ENCODE results near the gene PARD3B. TPM values are rescaled to one million over a fixed set of nuclear protein-coding genes. Genes with fewer than 3 reads are reported as not detected.

The PARD3B gene
- polyA plus RNA-seq, 3 donors = not detected

DNA sequence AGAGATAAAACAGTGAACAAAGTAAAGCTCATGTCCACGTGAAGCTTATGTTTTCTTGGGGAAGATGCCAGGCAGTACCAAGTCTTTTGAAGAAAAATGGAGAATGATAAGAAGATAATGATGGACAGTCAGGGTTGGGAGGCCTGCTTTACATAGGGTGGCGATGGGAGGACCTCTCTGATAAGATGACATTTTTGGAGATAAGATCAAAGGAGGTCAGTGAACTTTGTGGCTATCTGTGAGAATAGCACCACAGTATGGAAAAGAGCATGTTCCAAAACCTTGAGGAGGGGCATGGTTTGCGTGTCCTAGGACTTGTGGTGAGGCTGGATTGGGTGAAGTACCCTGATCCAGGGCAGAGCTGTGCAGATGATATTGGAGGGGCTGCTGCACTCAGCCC is 675.3 kb downstream of the PARD3B start:
- Mint-ChIP-seq H3K27me3 (ENCODE audit: low read depth in 3 of 3) (peaks cover 0 to 1% (median 0%) of the 10 kb centered on the region in 3 donors), H3K4me3 (no peak overlapping the region)

DNA sequence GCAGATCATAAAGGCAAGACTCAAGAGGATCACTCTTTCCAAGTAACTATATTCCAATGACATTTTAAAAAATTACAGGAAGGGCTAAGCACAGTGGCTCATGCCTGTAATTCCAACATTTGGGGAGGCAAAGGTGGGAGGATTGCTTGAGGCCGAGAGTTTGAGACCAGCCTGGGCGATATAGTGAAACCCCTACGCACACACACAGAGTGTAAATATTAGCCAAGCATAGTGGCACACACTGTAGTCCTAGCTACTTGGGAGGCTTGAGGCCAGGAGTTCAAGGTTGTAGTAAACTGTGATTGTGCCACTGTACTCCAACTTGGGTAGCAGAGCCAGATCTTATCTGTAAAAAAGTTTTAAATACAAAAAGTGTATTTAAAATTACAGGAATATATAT is 686.8 kb downstream of the PARD3B start:
- Histone ChIP-seq H3K9me3 (replicated peaks in 1 of 2; ENCODE audit: control insufficient read depth in 1 of 2, insufficient read depth in 1 of 2, low read length in 2 of 2) (peaks cover 6 to 13% of the 10 kb centered on the region in 2 donors), H3K9ac (ENCODE audit: insufficient read depth, low read length, poor library complexity, severe bottlenecking) (no peak overlapping the region), H3K4me2 (replicated peaks; ENCODE audit: extremely low read depth, low read length, poor library complexity, severe bottlenecking) (no peak overlapping the region), H3K79me2 (ENCODE audit: insufficient read depth, low read length) (no peaks in the 10 kb centered on the region), H3K36me3 (replicated peaks in 1 of 2; ENCODE audit: control insufficient read depth in 1 of 2, insufficient read depth in 2 of 2, low read length in 2 of 2) (no peaks in the 10 kb centered on the region), H2AFZ (ENCODE audit: insufficient read depth, low read depth, low read length, poor library complexity, severe bottlenecking) (no peak overlapping the region), H3K27me3 (ENCODE audit: control insufficient read depth in 2 of 2, insufficient read depth in 2 of 2, low read length in 2 of 2) (no peaks in the 10 kb centered on the region), H4K20me1 (ENCODE audit: insufficient read depth, low read length) (no peaks in the 10 kb centered on the region), H3K4me1 (ENCODE audit: control insufficient read depth in 1 of 2, insufficient read depth in 2 of 2, low read length in 2 of 2) (no peaks in the 10 kb centered on the region), H3K27ac (ENCODE audit: low read depth in 1 of 2, low read length in 2 of 2) (no peak overlapping the region), H3K4me3 (replicated peaks in 1 of 3; ENCODE audit: low read depth in 2 of 3, low read length in 3 of 3) (no peak overlapping the region)
- WGBS (ENCODE audit: insufficient coverage) = no CpG with 5 or more reads among the region's 3 CpGs
- intact Hi-C loops (cut with micrococcal nuclease) = no loop called here
- no peaks in the 10 kb centered on the region for H3K4me1 Mint-ChIP-seq
- H3K27ac Mint-ChIP-seq = no peak overlapping the region
- no peaks in the 10 kb centered on the region for H3K36me3 Mint-ChIP-seq
- no peaks in the 10 kb centered on the region for H3K27me3 Mint-ChIP-seq (ENCODE audit: low read depth in 3 of 3)
- H3K4me3 Mint-ChIP-seq = no peak overlapping the region
- DNase-seq = no peak
- TF ChIP-seq, protein P1, sequence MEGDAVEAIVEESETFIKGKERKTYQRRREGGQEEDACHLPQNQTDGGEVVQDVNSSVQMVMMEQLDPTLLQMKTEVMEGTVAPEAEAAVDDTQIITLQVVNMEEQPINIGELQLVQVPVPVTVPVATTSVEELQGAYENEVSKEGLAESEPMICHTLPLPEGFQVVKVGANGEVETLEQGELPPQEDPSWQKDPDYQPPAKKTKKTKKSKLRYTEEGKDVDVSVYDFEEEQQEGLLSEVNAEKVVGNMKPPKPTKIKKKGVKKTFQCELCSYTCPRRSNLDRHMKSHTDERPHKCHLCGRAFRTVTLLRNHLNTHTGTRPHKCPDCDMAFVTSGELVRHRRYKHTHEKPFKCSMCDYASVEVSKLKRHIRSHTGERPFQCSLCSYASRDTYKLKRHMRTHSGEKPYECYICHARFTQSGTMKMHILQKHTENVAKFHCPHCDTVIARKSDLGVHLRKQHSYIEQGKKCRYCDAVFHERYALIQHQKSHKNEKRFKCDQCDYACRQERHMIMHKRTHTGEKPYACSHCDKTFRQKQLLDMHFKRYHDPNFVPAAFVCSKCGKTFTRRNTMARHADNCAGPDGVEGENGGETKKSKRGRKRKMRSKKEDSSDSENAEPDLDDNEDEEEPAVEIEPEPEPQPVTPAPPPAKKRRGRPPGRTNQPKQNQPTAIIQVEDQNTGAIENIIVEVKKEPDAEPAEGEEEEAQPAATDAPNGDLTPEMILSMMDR (IDR thresholded peaks at IDR 0.05) = no peak
- H3K9me3 Mint-ChIP-seq = peaks cover 4 to 11% (median 6%) of the 10 kb centered on the region in 7 donors

More for the DNA sequence above, 675.3 kb downstream of the PARD3B start:
- TF ChIP-seq, protein P1 (IDR thresholded peaks at IDR 0.05) = no peak
- Histone ChIP-seq H3K9ac (ENCODE audit: insufficient read depth, low read length, poor library complexity, severe bottlenecking) (no peak overlapping the region), H3K36me3 (replicated peaks in 1 of 2; ENCODE audit: control insufficient read depth in 1 of 2, insufficient read depth in 2 of 2, low read length in 2 of 2) (no peaks in the 10 kb centered on the region), H4K20me1 (ENCODE audit: insufficient read depth, low read length) (no peaks in the 10 kb centered on the region), H3K4me3 (replicated peaks in 1 of 3; ENCODE audit: low read depth in 2 of 3, low read length in 3 of 3) (no peak overlapping the region), H3K27me3 (ENCODE audit: control insufficient read depth in 2 of 2, insufficient read depth in 2 of 2, low read length in 2 of 2) (no peaks in the 10 kb centered on the region), H3K79me2 (ENCODE audit: insufficient read depth, low read length) (no peaks in the 10 kb centered on the region), H3K9me3 (replicated peaks in 1 of 2; ENCODE audit: control insufficient read depth in 1 of 2, insufficient read depth in 1 of 2, low read length in 2 of 2) (no peaks in the 10 kb centered on the region), H2AFZ (ENCODE audit: insufficient read depth, low read depth, low read length, poor library complexity, severe bottlenecking) (no peak overlapping the region), H3K4me1 (ENCODE audit: control insufficient read depth in 1 of 2, insufficient read depth in 2 of 2, low read length in 2 of 2) (no peaks in the 10 kb centered on the region), H3K27ac (ENCODE audit: low read depth in 1 of 2, low read length in 2 of 2) (no peak overlapping the region), H3K4me2 (replicated peaks; ENCODE audit: extremely low read depth, low read length, poor library complexity, severe bottlenecking) (no peak overlapping the region)
- no peak overlapping the region for H3K27ac Mint-ChIP-seq
- 50% methylated on average over 2 of the region's 3 CpGs for WGBS (ENCODE audit: insufficient coverage)
- H3K36me3 Mint-ChIP-seq = no peaks in the 10 kb centered on the region
- DNase-seq = no peak
- H3K9me3 Mint-ChIP-seq = peaks cover 0 to 7% (median 0%) of the 10 kb centered on the region in 7 donors
- intact Hi-C loops (cut with micrococcal nuclease) = no loop called here
- H3K4me1 Mint-ChIP-seq = no peaks in the 10 kb centered on the region

Data from CD14-positive monocyte (primary cell).